ENCODE results near the gene HORMAD2.
A peak's percentile ranks its signal among the peaks of the same experiment; 100 is the strongest.

Gene HORMAD2

DNA sequence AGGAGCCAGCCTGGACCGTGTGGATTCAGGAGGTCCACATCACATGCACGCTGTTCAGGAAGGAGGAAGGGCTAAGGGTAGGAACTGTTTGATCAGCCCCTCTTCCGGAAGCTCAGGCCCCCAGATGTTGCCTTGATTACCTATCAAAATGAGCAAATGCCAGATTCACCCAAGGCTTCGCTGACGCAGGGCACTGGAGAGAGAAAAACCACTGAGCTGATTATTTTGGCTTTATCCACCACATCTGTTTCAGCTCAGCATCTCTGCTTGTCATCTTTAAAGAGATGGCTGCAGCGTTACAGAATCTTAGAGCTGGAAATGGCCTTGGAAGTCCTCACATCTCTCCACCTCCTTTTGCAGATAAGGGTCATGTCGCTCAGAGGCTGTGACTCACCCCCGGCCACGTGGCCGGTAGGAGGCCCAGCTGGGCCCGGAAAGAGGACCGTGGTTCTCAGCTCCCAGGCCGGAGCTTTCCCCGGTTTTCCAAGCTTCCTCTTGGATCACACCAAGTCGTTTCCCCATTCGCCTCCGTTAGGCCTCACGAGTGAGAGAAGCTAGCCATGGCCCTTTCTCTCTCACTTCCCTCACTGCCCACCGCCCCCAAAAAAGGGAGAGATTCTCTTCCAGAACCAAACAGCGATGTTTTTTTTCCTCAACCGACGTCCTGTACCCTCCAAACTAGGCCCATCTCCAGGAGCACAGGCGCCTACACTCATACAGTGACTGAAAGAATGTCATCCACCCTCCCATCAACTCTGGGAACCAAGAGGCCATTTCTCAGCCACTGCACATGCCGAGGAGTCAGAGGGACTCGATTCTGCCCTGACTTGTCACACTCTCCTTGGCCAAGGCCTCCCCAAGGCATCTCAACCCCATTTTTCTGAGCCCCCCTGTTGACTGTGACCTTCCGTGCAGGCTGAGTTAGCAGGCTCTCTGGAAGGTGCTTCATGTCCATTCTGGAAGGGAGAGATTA, 128.7 kb downstream of the HORMAD2 start:
- Histone ChIP-seq H3K27ac (peak overlapping the region; percentile 100), H3K4me3 (ENCODE audit: low read depth, low read length) (no peak overlapping the region), H3K36me3 (replicated peaks) (no peaks in the 10 kb centered on the region), H3K27me3 (replicated peaks) (no peaks in the 10 kb centered on the region)
- in situ Hi-C loops (cut with HindIII; ENCODE audit: low pct_ligation_motif_present, low sequenced_read_pairs) = no loop called here
- no peak for TF ChIP-seq CTCF (IDR thresholded peaks at IDR 0.05; ENCODE audit: low read depth, low read length, missing control alignments)
- DNase-seq = peak; percentile 89

GRCh38 chr22:30209642-30210041, 129.4 kb downstream of the HORMAD2 start:
- DNase-seq = no peak
- in situ Hi-C loops (cut with HindIII; ENCODE audit: low pct_ligation_motif_present, low sequenced_read_pairs) = no loop called here
- peak overlapping the region; percentile 100 for H3K27ac ChIP-seq
- no peak overlapping the region for H3K4me3 ChIP-seq (ENCODE audit: low read depth, low read length)
- no peaks in the 10 kb centered on the region for H3K36me3 ChIP-seq (replicated peaks)
- no peaks in the 10 kb centered on the region for H3K27me3 ChIP-seq (replicated peaks)
- TF ChIP-seq CTCF (IDR thresholded peaks at IDR 0.05; ENCODE audit: low read depth, low read length, missing control alignments) = no peak

GRCh38 chr22:30210235-30210909, 130.1 kb downstream of the HORMAD2 start:
- Histone ChIP-seq H3K27ac (peak overlapping the region; percentile 100), H3K4me3 (ENCODE audit: low read depth, low read length) (no peak overlapping the region), H3K27me3 (replicated peaks) (no peaks in the 10 kb centered on the region), H3K36me3 (replicated peaks) (no peaks in the 10 kb centered on the region)
- peak; percentile 81 for DNase-seq
- no peak for TF ChIP-seq CTCF (IDR thresholded peaks at IDR 0.05; ENCODE audit: low read depth, low read length, missing control alignments)
- in situ Hi-C loops (cut with HindIII; ENCODE audit: low pct_ligation_motif_present, low sequenced_read_pairs) = no loop called here

- in situ Hi-C loops (cut with HindIII; ENCODE audit: low pct_ligation_motif_present, low sequenced_read_pairs) = no loop called here
- H3K27me3 ChIP-seq (replicated peaks) = no peaks in the 10 kb centered on the region
- TF ChIP-seq CTCF (IDR thresholded peaks at IDR 0.05; ENCODE audit: low read depth, low read length, missing control alignments) = no peak
- no peaks in the 10 kb centered on the region for H3K36me3 ChIP-seq (replicated peaks)
- H3K4me3 ChIP-seq (ENCODE audit: low read depth, low read length) = no peak overlapping the region
- no peak for DNase-seq
- H3K27ac ChIP-seq = peak overlapping the region; percentile 100
Measured at GRCh38 chr22:30211124-30211820, 131.0 kb downstream of the HORMAD2 start.

DNA sequence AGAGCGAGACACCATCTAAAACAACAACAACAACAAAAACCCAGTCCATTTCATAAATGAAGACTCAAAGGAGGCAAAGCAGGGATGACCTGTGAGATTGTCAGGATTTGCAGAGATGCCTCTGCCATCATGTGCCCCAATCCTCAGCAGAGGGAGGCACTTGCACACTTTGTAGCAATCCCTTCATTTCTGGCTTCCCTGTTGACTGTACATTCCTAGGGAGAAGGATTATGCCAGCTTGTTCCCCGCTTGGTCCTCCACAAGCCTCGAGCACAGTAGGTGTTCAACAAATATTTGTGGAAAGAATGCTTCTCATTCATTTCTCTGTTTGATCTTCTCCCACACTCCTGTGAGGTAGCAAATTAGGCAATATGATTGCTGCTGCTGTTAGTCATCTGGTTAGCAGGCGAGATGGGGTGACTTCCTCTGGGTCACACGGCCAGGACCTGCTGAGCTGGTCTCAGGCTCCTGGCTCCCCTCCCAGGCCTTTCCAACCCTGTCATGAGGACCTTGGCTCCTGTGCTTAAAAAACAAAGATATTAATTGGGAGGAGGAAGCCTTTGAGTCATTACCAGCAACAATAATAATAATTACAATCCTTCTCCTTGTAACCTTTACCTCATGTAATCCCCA, 132.2 kb downstream of the HORMAD2 start:
- TF ChIP-seq CTCF (IDR thresholded peaks at IDR 0.05; ENCODE audit: low read depth, low read length, missing control alignments) = peak; percentile 26
- peak overlapping the region; percentile 100 for H3K27ac ChIP-seq
- H3K27me3 ChIP-seq (replicated peaks) = no peaks in the 10 kb centered on the region
- DNase-seq = peak; percentile 94
- H3K4me3 ChIP-seq (ENCODE audit: low read depth, low read length) = no peak overlapping the region
- no peaks in the 10 kb centered on the region for H3K36me3 ChIP-seq (replicated peaks)
- in situ Hi-C loops (cut with HindIII; ENCODE audit: low pct_ligation_motif_present, low sequenced_read_pairs) = no loop called here

Data from brain microvascular endothelial cell (primary cell).